NCI-H1105 (cell line): ENCODE measurements around the gene FRMD4B.
"Not testable (repeated sequence)": the region's sequence is repeated elsewhere in the genome, so short reads cannot be mapped to it uniquely, and the experiment has no call there.

Experiments
- DNase-seq: peaks from one replicate; lab custom pipeline; 2025; lab: John Stamatoyannopoulos, UW

The FRMD4B gene

DNA sequence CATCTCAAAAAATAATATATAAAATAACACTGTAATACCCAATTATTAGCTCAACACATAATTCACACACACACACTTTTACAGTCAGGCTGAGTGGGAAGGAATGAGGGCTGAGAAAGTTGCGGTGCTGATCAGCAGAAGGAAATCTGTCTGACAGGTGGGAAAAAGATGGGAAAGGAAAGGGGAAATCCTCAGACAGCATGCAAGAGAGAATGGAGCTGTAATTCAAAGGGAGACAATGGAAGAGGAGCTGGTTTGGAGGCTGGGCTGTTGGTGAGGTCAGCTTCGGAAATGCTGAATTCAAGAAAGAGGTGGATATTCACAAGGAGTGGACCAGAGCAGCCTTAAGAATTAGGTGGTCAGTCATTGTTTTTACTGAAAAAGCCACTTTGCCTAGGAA, 141.8 kb downstream of the FRMD4B start:
- DNase-seq = no peak

GRCh38 chr3:69241769-69242168, 144.1 kb downstream of the FRMD4B start:
- no peak for DNase-seq

- no peak for DNase-seq
Measured at GRCh38 chr3:69240651-69241568, 145.0 kb downstream of the FRMD4B start.

GRCh38 chr3:69239063-69239462, 146.8 kb downstream of the FRMD4B start:
- no peak for DNase-seq

- no peak for DNase-seq
Measured at GRCh38 chr3:69236812-69237707, 148.8 kb downstream of the FRMD4B start.

- no peak for DNase-seq
Measured at GRCh38 chr3:69235882-69236281, 150.0 kb downstream of the FRMD4B start.

DNA sequence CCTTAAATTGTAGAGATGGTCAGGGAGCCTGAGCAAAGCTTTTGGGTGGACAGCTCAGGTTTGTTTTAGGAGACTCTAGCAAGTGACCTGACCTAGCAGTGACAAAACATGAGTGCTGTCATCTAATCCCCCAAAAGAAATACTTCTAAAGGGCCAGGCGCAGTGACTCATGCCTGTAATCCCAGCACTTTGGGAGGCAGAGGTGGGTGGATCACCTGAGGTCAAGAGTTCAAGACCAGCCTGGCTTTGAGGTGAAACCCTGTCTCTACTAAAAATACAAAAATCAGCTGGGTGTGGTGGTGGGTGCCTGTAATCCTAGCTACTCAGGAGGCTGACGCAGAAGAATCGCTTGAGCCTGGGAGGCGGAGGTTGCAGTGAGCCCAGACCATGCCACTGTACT, 150.7 kb downstream of the FRMD4B start:
- DNase-seq = not testable (repeated sequence)

GRCh38 chr3:69232482-69232881, 153.4 kb downstream of the FRMD4B start:
- no peak for DNase-seq

- DNase-seq = no peak
Measured at GRCh38 chr3:69231929-69232440, 153.9 kb downstream of the FRMD4B start.

DNA sequence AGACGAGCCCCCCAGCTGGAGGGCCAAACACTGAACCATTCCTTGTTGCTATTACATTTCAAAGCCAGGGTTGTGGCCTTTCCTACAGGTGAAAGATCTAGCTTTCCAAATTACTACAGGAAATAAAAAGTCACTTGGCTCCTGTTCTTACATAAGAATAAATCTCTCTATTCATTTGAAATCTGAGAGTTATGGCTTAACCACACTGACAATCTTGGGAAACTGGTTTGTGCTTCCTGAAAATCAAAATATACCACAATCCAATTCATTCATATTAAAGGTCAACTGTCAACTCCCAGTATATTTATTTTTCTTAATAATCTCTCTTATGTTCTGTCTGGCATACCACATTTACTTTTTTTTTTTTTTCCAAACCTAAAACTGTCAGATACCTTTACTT, 159.8 kb downstream of the FRMD4B start:
- no peak for DNase-seq

DNA sequence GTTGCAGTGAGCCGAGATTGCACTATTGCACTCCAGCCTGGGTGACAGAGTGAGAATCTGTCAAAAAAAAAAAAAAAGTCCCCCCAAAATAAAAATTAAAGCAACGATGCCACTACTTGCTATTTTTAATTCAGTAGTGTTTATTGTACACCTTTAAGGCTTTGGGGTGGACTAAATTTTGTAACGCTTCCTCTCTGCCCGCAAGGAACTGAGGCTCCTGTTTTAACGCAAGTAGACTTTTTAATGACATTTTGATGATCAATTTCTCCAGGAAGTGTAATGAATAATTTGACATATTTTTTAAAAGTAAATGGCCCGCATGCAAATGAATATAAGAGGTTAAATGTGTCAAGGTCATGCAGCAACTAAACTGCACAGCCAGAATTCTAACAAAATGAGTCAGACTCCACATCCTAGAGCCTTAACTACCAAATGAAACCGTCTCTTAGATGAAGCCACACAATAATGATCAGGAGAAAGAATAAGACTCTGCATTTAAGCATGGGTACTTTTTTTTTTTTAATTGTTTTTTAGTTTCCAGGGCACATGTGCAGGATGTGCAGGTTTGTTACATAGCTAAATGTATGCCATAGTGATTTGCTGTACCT, 166.7 kb downstream of the FRMD4B start:
- DNase-seq = no peak

GRCh38 chr3:69218079-69218478, 167.8 kb downstream of the FRMD4B start:
- DNase-seq = no peak

- DNase-seq = no peak
Measured at GRCh38 chr3:69216981-69217380, 168.9 kb downstream of the FRMD4B start.

GRCh38 chr3:69214241-69214640, 171.6 kb downstream of the FRMD4B start:
- DNase-seq = no peak

- DNase-seq = no peak
Measured at GRCh38 chr3:69212411-69213160, 173.3 kb downstream of the FRMD4B start.

GRCh38 chr3:69210068-69210730, 175.7 kb downstream of the FRMD4B start:
- DNase-seq = no peak

DNA sequence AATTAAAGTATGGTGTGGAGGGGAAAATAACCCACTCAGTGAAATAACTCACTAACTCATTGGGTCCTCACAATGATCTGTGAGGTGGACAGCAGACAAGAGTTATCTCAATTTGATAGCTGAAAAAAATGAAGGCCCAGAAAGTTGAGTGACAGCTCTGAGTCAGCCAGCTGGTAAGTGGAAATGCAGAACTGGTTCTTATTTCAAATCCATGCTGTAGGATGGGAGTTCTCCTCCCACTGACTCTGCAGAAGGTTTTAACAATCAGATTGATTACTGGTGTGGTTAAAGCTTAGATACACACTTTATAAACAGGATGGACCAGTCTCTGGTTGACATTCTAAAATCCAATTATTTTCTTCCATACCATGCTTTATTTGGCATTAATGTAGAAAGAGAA, 176.5 kb downstream of the FRMD4B start:
- DNase-seq = no peak

- no peak for DNase-seq
Measured at GRCh38 chr3:69207031-69207430, 178.9 kb downstream of the FRMD4B start.

- DNase-seq = no peak
Measured at GRCh38 chr3:69205385-69205784, 180.5 kb downstream of the FRMD4B start.

DNA sequence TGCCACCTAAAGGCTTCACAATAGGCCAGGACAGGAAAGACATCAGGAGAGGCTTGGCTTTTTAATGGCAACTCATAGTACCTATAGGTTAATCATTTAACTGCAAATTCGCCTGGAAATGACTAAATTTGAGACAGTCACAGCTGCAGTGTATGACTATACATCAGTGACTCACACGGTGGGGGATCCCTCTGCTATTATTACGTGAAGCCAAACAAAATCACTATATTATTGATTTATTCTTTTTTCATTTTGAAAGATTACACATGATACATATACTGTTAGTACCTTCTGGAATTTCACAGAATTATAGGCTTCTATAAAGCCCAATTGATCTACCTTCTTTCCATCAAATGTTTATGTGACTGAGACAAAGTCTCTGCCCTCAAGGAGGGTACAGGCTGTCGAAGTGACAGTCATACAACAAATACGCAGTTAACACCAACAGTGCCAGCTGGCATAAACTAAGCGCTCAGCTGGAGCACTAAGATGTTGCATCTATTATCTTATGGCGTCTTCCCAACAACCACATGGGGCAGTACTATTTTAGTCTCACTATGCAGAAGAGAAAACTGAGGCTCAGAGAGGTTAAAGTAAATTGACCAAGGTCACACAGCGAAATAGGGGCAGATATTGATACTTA, 181.5 kb downstream of the FRMD4B start:
- DNase-seq = no peak
